Sigmoid colon (tissue), 7 donors: ENCODE results near the gene SYNGR3. TPM values are rescaled to one million over a fixed set of nuclear protein-coding genes. Genes with fewer than 3 reads are reported as not detected.

Experiments used
- DNase-seq: peaks from one replicate; pipeline ENCODE4 v3.0.0-alpha.2; 2019
- H3K27ac ChIP-seq, 4 donors: fragments of 200-600 bp; sonication (generic); one replicate each; pipeline ENCODE4 v1.5.1; 2016 to 2019; ENCODE audit warnings: mild to moderate bottlenecking in 1 of 4
- H3K27me3 ChIP-seq, 3 donors: fragments of 200-600 bp; sonication (generic); one replicate each; pipeline ENCODE4 v1.5.1; 2019; ENCODE audit warnings: mild to moderate bottlenecking in 1 of 3
- H3K36me3 ChIP-seq, 4 donors: fragments of 200-600 bp; sonication (generic); one replicate each; pipeline ENCODE4 v1.5.1; 2016 to 2019
- H3K4me1 ChIP-seq, 4 donors: fragments of 200-600 bp; sonication (generic); one replicate each; pipeline ENCODE4 v1.5.1; 2017 to 2019
- H3K4me3 ChIP-seq, 4 donors: fragments of 200-600 bp; sonication (generic); one replicate each; pipeline ENCODE4 v1.5.1; 2017 to 2019; ENCODE audit warnings: mild to moderate bottlenecking in 2 of 4, moderate library complexity in 1 of 4
- H3K9me3 ChIP-seq, 4 donors: fragments of 200-600 bp in 3 of 4; sonication (generic) in 3 of 4; one replicate each; pipeline versions ENCODE4 v1.5.1 to v1.6.1; 2013 to 2019
- CTCF ChIP-seq, 4 experiments: fragments of 450-650 bp in 3 of 4; fragments of 200-600 bp in 1 of 4; IDR thresholded peaks; one replicate each; pipeline ENCODE4 v1.5.1; 2016 to 2019; ENCODE audit warnings: antibody characterized with exemption in 4 of 4, mild to moderate bottlenecking in 3 of 4, moderate library complexity in 2 of 4
- EP300 ChIP-seq, 4 donors: sonication (generic); formaldehyde crosslinking; IDR thresholded peaks; one replicate each; pipeline ENCODE4 v1.6.1; 2017; ENCODE audit warnings: antibody characterized with exemption in 4 of 4
- POLR2A ChIP-seq, 2 donors: fragments of 450-650 bp; IDR thresholded peaks; one replicate each; pipeline ENCODE4 v1.6.1; 2016; ENCODE audit warnings: antibody characterized with exemption in 2 of 2, mild to moderate bottlenecking in 2 of 2, moderate library complexity in 2 of 2
- POLR2AphosphoS5 ChIP-seq, 4 donors: sonication (generic); formaldehyde crosslinking; IDR thresholded peaks; one replicate each; pipeline ENCODE4 v1.6.1; 2017; ENCODE audit warnings: antibody characterized with exemption in 4 of 4
- WGBS, 2 donors: extraction: QIAGEN DNeasy Blood & Tissue Kit; methylation state at CpG; one replicate each; pipeline ENCODE4 v1.1.7; 2013; 5-methylcytosine and 5-hydroxymethylcytosine counted together
- intact Hi-C: fragments of 100-400 bp; cut with DNase I; formaldehyde crosslinking; loops from one replicate; pipeline ENCODE4 v1.15.1; 2023
- polyA plus RNA-seq, 3 donors: library from polyadenylated mRNA; stranded (reverse); fragments of 200-250 nt; gene quantifications; one replicate each; pipeline ENCODE4 v1.2.3, GENCODE V29; 2013
- total RNA-seq, 4 donors: library from RNA; depleted of rRNA; stranded (reverse); fragments of >200 nt; gene quantifications; one replicate each; pipeline ENCODE4 v1.1.0, GENCODE V29; 2016
- donor health status: healthy with polysubstance abuse.
- donor health status: Bipolar disorder and iron deficiency.
- donor health status: healthy.

SYNGR3 gene
- total and polyA plus RNA-seq, 7 donors: 0.60 to 8.3 (median 4.0) TPM

GRCh38 chr16:2035431-2036199 lies 45.8 kb downstream of the SYNGR3 start:
- 46 to 58% methylated on average over 34 of the region's 34 CpGs for WGBS, 2 donors
- no peaks in the 10 kb centered on the region for H3K9me3 ChIP-seq

GRCh38 chr16:2036200-2036966 lies 46.6 kb downstream of the SYNGR3 start:
- intact Hi-C loops: no loop called here
- TF ChIP-seq CTCF (IDR thresholded peaks at IDR 0.05) (no peak), EP300 (IDR thresholded peaks at IDR 0.05) (no peak), POLR2A (IDR thresholded peaks at IDR 0.05) (no peak), POLR2AphosphoS5 (IDR thresholded peaks at IDR 0.05) (no peak)
- 83 to 87% methylated on average over 47 of the region's 47 CpGs for WGBS, 2 donors
- peak overlapping the region in 3 of 4 donors; percentile 4 to 30 (median 29) for H3K4me3 ChIP-seq
- H3K27ac ChIP-seq: peak overlapping the region; percentile 78 to 90 (median 82)
- no peaks in the 10 kb centered on the region for H3K9me3 ChIP-seq
- H3K27me3 ChIP-seq: no peaks in the 10 kb centered on the region
- DNase-seq: peak; percentile 65
- peaks cover 0 to 80% (median 78%) of the 10 kb centered on the region in 4 donors for H3K4me1 ChIP-seq
- H3K36me3 ChIP-seq: peaks cover 0 to 6% (median 2%) of the 10 kb centered on the region in 4 donors

More at GRCh38 chr16:2035431-2036199, 45.8 kb downstream of the SYNGR3 start:
- no peak for TF ChIP-seq POLR2A (IDR thresholded peaks at IDR 0.05)
- no peak for TF ChIP-seq POLR2AphosphoS5 (IDR thresholded peaks at IDR 0.05)
- no peak for TF ChIP-seq CTCF (IDR thresholded peaks at IDR 0.05)
- TF ChIP-seq EP300 (IDR thresholded peaks at IDR 0.05): no peak
- peaks cover 0 to 76% (median 75%) of the 10 kb centered on the region in 4 donors for H3K4me1 ChIP-seq
- peak overlapping the region; percentile 78 to 90 (median 82) for H3K27ac ChIP-seq
- intact Hi-C loops: no loop called here
- no peaks in the 10 kb centered on the region for H3K27me3 ChIP-seq
- peaks cover 0 to 6% (median 2%) of the 10 kb centered on the region in 4 donors for H3K36me3 ChIP-seq
- DNase-seq: peak; percentile 84
- H3K4me3 ChIP-seq: peak overlapping the region in 3 of 4 donors; percentile 4 to 30 (median 29)

GRCh38 chr16:2037115-2037514 lies 47.3 kb downstream of the SYNGR3 start:
- intact Hi-C loops: no loop called here
- Histone ChIP-seq H3K27ac (peak overlapping the region; percentile 78 to 90 (median 82)), H3K9me3 (no peaks in the 10 kb centered on the region), H3K4me3 (no peak overlapping the region), H3K4me1 (peaks cover 0 to 81% (median 78%) of the 10 kb centered on the region in 4 donors), H3K36me3 (peaks cover 0 to 6% (median 2%) of the 10 kb centered on the region in 4 donors), H3K27me3 (no peaks in the 10 kb centered on the region)
- no peak for DNase-seq
- 85 to 89% methylated on average over 15 of the region's 15 CpGs for WGBS, 2 donors
- TF ChIP-seq CTCF (IDR thresholded peaks at IDR 0.05): no peak
- no peak for TF ChIP-seq EP300 (IDR thresholded peaks at IDR 0.05)
- no peak for TF ChIP-seq POLR2AphosphoS5 (IDR thresholded peaks at IDR 0.05)
- no peak for TF ChIP-seq POLR2A (IDR thresholded peaks at IDR 0.05)

GRCh38 chr16:2037647-2038381 lies 48.0 kb downstream of the SYNGR3 start:
- intact Hi-C loops: no loop called here
- no peaks in the 10 kb centered on the region for H3K9me3 ChIP-seq
- no peak for DNase-seq
- WGBS, 2 donors: 84 to 88% methylated on average over 29 of the region's 29 CpGs
- H3K27me3 ChIP-seq: no peaks in the 10 kb centered on the region
- peaks cover 0 to 79% (median 73%) of the 10 kb centered on the region in 4 donors for H3K4me1 ChIP-seq
- peak overlapping the region; percentile 69 to 90 (median 82) for H3K27ac ChIP-seq
- H3K4me3 ChIP-seq: no peak overlapping the region
- peaks cover 0 to 6% (median 2%) of the 10 kb centered on the region in 4 donors for H3K36me3 ChIP-seq
- no peak for TF ChIP-seq CTCF (IDR thresholded peaks at IDR 0.05)
- no peak for TF ChIP-seq POLR2A (IDR thresholded peaks at IDR 0.05)
- TF ChIP-seq EP300 (IDR thresholded peaks at IDR 0.05): no peak
- no peak for TF ChIP-seq POLR2AphosphoS5 (IDR thresholded peaks at IDR 0.05)
